DMS53 (cell line): ENCODE data around the gene MEIOC.
"Not testable (repeated sequence)": the region's sequence is repeated elsewhere in the genome, so short reads cannot be mapped to it uniquely, and the experiment has no call there.

Experiments
- DNase-seq: peaks from one replicate; lab custom pipeline; 2025; lab: John Stamatoyannopoulos, UW

Gene MEIOC

GRCh38 chr17:44655983-44656710 is at the start of gene MEIOC:
Gene MEIOC, plus strand, starts transcription at chr17:44656468. Its CDS starts 146 bp downstream, at chr17:44656614.
- DNase-seq = peak; percentile 96

GRCh38 chr17:44606658-44607057 is 49.6 kb upstream of the MEIOC start:
- no peak for DNase-seq

GRCh38 chr17:44607836-44608690 is 48.2 kb upstream of the MEIOC start:
- peak; percentile 84 for DNase-seq

- peak; percentile 92 for DNase-seq
Observed at GRCh38 chr17:44608727-44609435, 47.4 kb upstream of the MEIOC start.

- no peak for DNase-seq
Observed at GRCh38 chr17:44610331-44610730, 45.9 kb upstream of the MEIOC start.

GRCh38 chr17:44610871-44611270 is 45.4 kb upstream of the MEIOC start:
- DNase-seq = no peak

- no peak for DNase-seq
Observed at GRCh38 chr17:44614862-44615261, 41.4 kb upstream of the MEIOC start.

GRCh38 chr17:44618652-44619051 is 37.6 kb upstream of the MEIOC start:
- not testable (repeated sequence) for DNase-seq

GRCh38 chr17:44623070-44623725 is 33.1 kb upstream of the MEIOC start:
- DNase-seq = peak; percentile 48

- DNase-seq = no peak
Observed at GRCh38 chr17:44627513-44628242, 28.6 kb upstream of the MEIOC start.

- DNase-seq = no peak
Observed at GRCh38 chr17:44628243-44629188, 27.8 kb upstream of the MEIOC start.

GRCh38 chr17:44629314-44629713 is 27.0 kb upstream of the MEIOC start:
- DNase-seq = no peak

- DNase-seq = no peak
Observed at GRCh38 chr17:44630703-44631102, 25.6 kb upstream of the MEIOC start.

GRCh38 chr17:44633998-44634397 is 22.3 kb upstream of the MEIOC start:
- DNase-seq = no peak

- not testable (repeated sequence) for DNase-seq
Observed at GRCh38 chr17:44634401-44634800, 21.9 kb upstream of the MEIOC start.

GRCh38 chr17:44636562-44636961 is 19.7 kb upstream of the MEIOC start:
- DNase-seq = peak; percentile 64

GRCh38 chr17:44637066-44637465 is 19.2 kb upstream of the MEIOC start:
- DNase-seq = no peak

- DNase-seq = no peak
Observed at GRCh38 chr17:44642834-44643233, 13.4 kb upstream of the MEIOC start.

- no peak for DNase-seq
Observed at GRCh38 chr17:44645341-44645740, 10.9 kb upstream of the MEIOC start.

- DNase-seq = no peak
Observed at GRCh38 chr17:44646280-44646679, 10.0 kb upstream of the MEIOC start.
